ENCODE results near the gene IL17RD.

- no peak for TF ChIP-seq EZH2phosphoT487 (IDR thresholded peaks at IDR 0.05; ENCODE audit: insufficient read depth, low read depth)
- no peak for TF ChIP-seq EZH2 (IDR thresholded peaks at IDR 0.05; ENCODE audit: insufficient read depth, poor library complexity, severe bottlenecking)
Observed at GRCh38 chr3:57046101-57046765, 118.9 kb downstream of the IL17RD start.

Measured in GM23248 (cell line).